HG03442 (cell line): ENCODE data around the gene MAP1S.

Experiments used
- ATAC-seq: cut with Tn5 transposase; IDR thresholded peaks from one replicate; pipeline ENCODE4 v1.9.1; 2021; ENCODE audit warnings: mild to moderate bottlenecking, moderate library complexity; ENCODE audit not compliant: unreplicated experiment

MAP1S gene

GRCh38 chr19:17727843-17728242 lies 8.6 kb downstream of the MAP1S start:
- no peak for ATAC-seq

- no peak for ATAC-seq
Observed at GRCh38 chr19:17733127-17733526, 13.8 kb downstream of the MAP1S start.

- no peak for ATAC-seq
Observed at GRCh38 chr19:17734146-17734545, 14.9 kb downstream of the MAP1S start.

GRCh38 chr19:17735410-17735809 lies 16.1 kb downstream of the MAP1S start:
- ATAC-seq: no peak

GRCh38 chr19:17737690-17738153 lies 18.4 kb downstream of the MAP1S start:
- no peak for ATAC-seq

- ATAC-seq: no peak
Observed at GRCh38 chr19:17739121-17739875, 20.0 kb downstream of the MAP1S start.

- ATAC-seq: no peak
Observed at GRCh38 chr19:17741456-17741855, 22.2 kb downstream of the MAP1S start.

- no peak for ATAC-seq
Observed at GRCh38 chr19:17743874-17744580, 24.7 kb downstream of the MAP1S start.

GRCh38 chr19:17747205-17748098 lies 28.2 kb downstream of the MAP1S start:
- ATAC-seq: peak; percentile 70

GRCh38 chr19:17748884-17749638 lies 29.8 kb downstream of the MAP1S start:
- no peak for ATAC-seq

- no peak for ATAC-seq
Observed at GRCh38 chr19:17749912-17750317, 30.6 kb downstream of the MAP1S start.

GRCh38 chr19:17751103-17751911 lies 32.0 kb downstream of the MAP1S start, which contains the start of gene FCHO1:
FCHO1 (plus strand) TSS chr19:17751477; CDS start chr19:17755165, 3,688 bp downstream.
- peak; percentile 27 for ATAC-seq

- no peak for ATAC-seq
Observed at GRCh38 chr19:17751912-17752273, 32.6 kb downstream of the MAP1S start.

- no peak for ATAC-seq
Observed at GRCh38 chr19:17752865-17753639, 33.8 kb downstream of the MAP1S start.

GRCh38 chr19:17753976-17754375 lies 34.7 kb downstream of the MAP1S start:
- ATAC-seq: no peak

GRCh38 chr19:17754634-17755442 lies 35.6 kb downstream of the MAP1S start:
- peak; percentile 33 for ATAC-seq

GRCh38 chr19:17755443-17755890 lies 36.2 kb downstream of the MAP1S start:
- ATAC-seq: no peak
